HG03025 (cell line): ENCODE data around the gene TCAF1.
"Not testable (repeated sequence)": the region's sequence is repeated elsewhere in the genome, so short reads cannot be mapped to it uniquely, and the experiment has no call there.

Source experiments
- ATAC-seq: cut with Tn5 transposase; IDR thresholded peaks from one replicate; pipeline ENCODE4 v1.9.1; 2021; ENCODE audit warnings: mild to moderate bottlenecking, moderate library complexity; ENCODE audit not compliant: unreplicated experiment, low FRiP score

The TCAF1 gene

GRCh38 chr7:143905509-143905908 is 3.5 kb upstream of the TCAF1 start:
- ATAC-seq = no peak

- no peak for ATAC-seq
These were observed 440 bp upstream of the TCAF1 start for GRCh38 chr7:143902332-143902899.

DNA sequence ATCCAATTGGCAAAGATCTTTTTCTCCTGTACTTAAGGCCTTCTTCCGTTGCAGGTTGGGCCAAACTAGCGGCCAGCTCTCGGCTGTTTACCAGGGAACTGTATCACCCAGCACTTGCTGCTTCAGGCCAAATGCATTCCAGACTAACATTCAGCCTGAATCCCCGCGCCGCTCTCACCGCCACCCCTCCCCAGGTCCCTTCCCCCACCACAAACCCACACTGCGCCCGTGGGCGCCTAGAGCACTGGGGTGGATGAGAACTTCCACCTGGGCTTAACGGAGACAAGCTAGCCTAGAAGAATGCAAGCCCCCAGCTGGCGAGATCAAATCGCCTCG is 676 bp downstream of the TCAF1 start:
- ATAC-seq = no peak

DNA sequence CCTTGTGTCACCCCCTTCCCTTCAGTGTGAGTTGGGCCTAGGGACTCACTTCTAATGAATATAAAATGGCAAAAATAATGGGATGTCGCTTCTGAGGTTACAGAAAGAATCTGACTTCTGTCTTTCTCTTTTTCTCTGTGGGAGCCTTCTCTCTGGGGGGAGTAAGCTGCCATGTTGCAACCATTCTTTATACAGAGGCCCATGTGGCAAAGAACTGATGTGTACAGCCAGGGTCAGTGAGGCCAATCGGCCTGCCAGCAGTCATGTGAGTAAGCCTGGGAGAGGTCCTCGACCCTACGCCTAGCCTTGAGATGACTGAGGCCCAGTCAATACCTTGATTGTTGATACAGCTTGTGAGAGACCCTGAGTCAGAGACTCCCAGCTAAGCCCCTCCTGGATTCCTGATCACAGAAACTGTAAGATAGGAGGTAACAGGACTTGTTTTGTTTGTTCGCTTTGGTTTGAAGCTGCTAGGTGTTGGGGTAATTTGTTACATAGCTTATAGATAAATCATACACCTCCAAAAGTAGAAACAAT is 1.7 kb downstream of the TCAF1 start:
- ATAC-seq = no peak

- no peak for ATAC-seq
These were observed 3.2 kb downstream of the TCAF1 start for GRCh38 chr7:143898810-143899209.

DNA sequence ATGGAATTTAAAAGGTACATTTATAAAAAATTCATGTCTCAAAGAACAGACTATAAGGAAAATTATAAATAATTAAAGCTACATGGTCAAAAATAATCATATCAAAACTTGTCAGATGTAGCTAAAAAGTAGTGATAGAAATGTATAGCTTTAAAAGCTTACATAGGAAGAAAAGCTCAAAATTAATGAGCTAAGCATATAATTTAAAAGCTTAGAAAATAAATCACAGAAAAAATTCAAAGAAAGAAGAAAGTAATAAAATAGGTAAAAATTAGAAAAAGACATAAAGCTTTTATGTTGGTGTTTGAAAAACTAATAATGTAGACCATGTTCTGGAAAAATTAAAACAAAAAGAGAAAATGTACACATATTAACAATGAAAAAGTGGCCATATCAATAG is 5.3 kb downstream of the TCAF1 start:
- ATAC-seq = no peak

- peak; percentile 98 for ATAC-seq
These were observed 9.3 kb downstream of the TCAF1 start for GRCh38 chr7:143892527-143893300.

GRCh38 chr7:143891457-143891856 is 10.5 kb downstream of the TCAF1 start:
- no peak for ATAC-seq

- no peak for ATAC-seq
These were observed 11.4 kb downstream of the TCAF1 start for GRCh38 chr7:143890558-143890957.

DNA sequence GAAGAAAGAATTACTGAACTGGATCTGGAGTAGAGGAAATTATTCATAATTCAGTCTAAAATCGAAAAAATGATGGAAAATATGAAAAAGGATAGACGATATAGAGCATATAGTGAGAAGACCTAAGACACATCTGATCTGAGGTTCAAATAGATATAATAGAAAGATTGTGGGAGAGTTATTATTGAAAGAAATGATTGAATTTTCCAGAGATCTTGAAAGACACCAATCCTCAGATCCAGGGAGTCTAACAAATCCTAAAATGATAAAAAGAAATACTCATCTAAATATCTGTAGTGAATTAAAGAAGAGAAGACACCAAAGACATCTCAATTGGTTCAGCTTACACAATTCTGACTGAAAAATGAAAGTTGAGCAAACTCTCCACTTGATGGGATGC is 12.9 kb downstream of the TCAF1 start:
- ATAC-seq = no peak

- ATAC-seq = no peak
These were observed 15.0 kb downstream of the TCAF1 start for GRCh38 chr7:143886826-143887477.

GRCh38 chr7:143885951-143886350 is 16.0 kb downstream of the TCAF1 start:
- ATAC-seq = no peak

- ATAC-seq = peak; percentile 75
These were observed 16.9 kb downstream of the TCAF1 start for GRCh38 chr7:143884969-143885559.

DNA sequence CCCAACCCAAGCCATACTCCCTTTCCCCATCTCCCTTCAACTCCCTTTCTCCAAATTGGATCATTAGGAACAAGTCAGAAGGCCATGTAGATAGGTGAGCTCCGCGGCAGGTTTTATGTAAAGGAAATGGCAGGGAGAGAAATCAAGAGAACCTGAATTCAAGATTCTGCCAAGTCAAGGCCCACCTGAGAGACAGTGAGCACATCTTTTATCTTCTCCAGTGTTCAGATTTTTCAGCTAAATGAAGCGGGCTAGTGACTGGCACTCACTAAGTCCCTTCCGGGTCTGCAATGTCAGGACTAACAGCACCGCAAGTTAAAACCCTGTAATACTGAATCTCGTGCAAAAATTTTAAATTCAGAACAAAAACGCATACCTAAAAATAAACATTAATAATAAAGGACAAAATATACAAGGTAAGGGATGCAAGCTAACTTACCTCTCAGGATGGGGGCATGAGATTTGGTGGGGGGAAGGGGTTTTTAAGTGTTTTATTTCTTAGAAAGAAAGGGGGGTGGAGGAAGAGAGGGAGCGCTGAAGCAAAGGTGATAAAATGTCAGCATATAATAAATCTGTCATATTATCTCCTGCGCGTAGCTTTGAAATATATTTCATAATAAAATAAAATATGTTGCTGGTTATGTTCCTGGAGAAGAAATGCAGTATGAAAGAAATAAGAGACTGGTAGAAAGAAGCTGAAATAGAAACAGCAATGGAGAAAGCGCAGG is 17.6 kb downstream of the TCAF1 start:
- no peak for ATAC-seq

- ATAC-seq = no peak
These were observed 19.3 kb downstream of the TCAF1 start for GRCh38 chr7:143882604-143883078.

DNA sequence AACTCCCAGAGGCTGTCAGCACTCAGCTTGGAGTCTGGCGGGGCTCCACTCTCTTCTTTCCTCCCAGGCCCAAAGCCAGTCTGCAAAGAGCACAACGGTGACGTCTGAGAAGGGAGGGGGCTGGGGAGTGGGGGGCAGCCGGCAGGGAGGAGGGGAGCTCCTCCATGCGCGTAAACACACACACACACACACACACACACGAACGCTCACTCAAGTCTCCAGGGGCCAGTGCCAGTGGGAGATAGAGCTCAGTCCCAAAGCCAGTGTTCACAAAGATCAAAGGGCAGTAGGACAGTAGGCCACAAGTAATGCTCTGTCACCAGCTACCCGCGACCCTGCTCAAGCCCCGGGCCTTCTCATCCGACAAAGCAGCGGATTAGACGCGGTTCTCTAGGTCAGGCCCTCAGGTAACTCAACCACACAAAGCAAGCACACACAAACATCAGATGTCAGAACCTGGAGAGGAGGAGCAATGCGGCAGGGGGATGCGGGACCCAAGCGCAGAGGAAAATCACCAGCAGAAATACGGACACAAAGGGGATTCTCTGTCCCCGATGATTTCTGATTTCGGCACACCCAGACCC is 19.9 kb downstream of the TCAF1 start:
- ATAC-seq = no peak

DNA sequence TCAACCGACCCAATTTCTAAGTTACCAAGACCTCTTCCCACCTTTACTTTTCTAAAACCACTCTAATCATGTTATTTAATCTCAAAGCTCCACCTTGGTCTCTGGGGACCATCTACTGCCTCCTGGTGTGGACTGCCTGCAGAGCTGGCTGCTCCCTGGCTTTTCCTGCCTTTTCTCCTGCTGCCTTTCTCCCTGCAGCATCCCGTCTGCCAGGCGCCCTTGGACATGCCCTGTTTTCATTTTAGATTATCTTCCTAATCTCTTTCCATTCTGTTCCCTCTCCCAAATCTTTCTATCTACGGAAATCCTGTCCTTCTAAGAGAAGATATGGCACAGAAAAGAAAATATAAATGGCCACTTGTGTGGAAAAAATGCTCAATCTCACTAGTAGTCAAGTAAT is 23.1 kb downstream of the TCAF1 start:
- no peak for ATAC-seq

GRCh38 chr7:143877098-143877497 is 24.9 kb downstream of the TCAF1 start:
- ATAC-seq = no peak

DNA sequence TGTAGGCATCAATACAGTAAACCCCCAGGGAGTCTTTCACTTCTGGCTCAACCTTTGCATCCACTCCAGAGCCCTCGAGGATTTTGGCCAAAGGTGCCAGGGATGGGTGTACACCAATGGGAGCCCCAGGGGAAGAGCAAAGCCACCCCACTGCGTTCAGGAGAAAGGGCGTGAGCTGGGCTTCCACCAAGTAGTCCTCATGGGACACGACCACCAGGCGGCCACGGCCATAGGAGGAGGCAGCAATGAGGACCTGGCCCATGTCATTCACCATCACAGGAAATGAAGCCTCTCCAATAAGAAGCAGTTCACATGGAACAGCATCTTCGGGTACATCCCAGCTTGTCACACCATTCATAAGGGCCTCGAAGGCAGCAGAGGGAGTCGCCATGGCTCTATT is 25.8 kb downstream of the TCAF1 start:
- no peak for ATAC-seq

- ATAC-seq = not testable (repeated sequence)
These were observed 28.7 kb downstream of the TCAF1 start for GRCh38 chr7:143873242-143873641.
